Measurements from ENCODE around the gene SEMA6C. TPM values are rescaled to one million over a fixed set of nuclear protein-coding genes. Genes with fewer than 3 reads are reported as not detected.

SEMA6C gene
- total and polyA plus RNA-seq, 2 of the 13 experiments (the other 11 are each of a cell fraction or from before 2014, with no cell fraction given), result 1.4 to 2.9 TPM

DNA sequence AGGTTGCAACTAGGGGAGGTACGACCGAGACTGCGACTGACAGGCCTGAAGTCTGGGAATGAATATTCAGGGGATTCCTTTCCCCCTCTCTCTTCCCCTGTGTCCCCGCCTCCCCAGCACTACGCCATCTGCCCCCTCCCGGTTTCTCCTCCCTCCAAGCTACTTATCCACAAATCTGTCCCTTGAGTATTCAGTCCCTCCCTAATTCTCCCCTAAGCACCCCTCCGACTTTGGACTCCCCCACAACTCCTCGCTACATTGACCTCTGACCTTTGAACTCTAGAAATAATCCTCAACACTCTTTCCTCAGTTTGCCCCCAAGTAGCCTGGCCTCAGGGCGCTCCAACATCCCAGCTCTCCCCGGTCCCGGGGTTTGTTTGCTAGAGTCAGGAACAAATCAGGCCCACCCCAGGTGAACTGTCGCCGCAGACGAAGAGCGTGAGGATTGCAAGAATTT, 18.9 kb upstream of the SEMA6C start (continued):
- TF ChIP-seq, protein P1, sequence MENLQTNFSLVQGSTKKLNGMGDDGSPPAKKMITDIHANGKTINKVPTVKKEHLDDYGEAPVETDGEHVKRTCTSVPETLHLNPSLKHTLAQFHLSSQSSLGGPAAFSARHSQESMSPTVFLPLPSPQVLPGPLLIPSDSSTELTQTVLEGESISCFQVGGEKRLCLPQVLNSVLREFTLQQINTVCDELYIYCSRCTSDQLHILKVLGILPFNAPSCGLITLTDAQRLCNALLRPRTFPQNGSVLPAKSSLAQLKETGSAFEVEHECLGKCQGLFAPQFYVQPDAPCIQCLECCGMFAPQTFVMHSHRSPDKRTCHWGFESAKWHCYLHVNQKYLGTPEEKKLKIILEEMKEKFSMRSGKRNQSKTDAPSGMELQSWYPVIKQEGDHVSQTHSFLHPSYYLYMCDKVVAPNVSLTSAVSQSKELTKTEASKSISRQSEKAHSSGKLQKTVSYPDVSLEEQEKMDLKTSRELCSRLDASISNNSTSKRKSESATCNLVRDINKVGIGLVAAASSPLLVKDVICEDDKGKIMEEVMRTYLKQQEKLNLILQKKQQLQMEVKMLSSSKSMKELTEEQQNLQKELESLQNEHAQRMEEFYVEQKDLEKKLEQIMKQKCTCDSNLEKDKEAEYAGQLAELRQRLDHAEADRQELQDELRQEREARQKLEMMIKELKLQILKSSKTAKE (CRISPR knock-in tag; IDR thresholded peaks at IDR 0.05; ENCODE audit: borderline replicate concordance), result no peak
- no peak for TF ChIP-seq FOSL1 (CRISPR knock-in tag; IDR thresholded peaks at IDR 0.05; ENCODE audit: borderline replicate concordance)
- no peak for TF ChIP-seq ZNF431 (CRISPR knock-in tag; IDR thresholded peaks at IDR 0.05; ENCODE audit: borderline replicate concordance, low read depth)
- TF ChIP-seq BHLHE40 (IDR thresholded peaks at IDR 0.05; ENCODE audit: low read length), result no peak
- no peak; the same call in none of the 2 replicates for TF ChIP-seq ZNF839 (CRISPR knock-in tag; IDR thresholded peaks at IDR 0.05; ENCODE audit: borderline replicate concordance)
- TF ChIP-seq, protein P2, sequence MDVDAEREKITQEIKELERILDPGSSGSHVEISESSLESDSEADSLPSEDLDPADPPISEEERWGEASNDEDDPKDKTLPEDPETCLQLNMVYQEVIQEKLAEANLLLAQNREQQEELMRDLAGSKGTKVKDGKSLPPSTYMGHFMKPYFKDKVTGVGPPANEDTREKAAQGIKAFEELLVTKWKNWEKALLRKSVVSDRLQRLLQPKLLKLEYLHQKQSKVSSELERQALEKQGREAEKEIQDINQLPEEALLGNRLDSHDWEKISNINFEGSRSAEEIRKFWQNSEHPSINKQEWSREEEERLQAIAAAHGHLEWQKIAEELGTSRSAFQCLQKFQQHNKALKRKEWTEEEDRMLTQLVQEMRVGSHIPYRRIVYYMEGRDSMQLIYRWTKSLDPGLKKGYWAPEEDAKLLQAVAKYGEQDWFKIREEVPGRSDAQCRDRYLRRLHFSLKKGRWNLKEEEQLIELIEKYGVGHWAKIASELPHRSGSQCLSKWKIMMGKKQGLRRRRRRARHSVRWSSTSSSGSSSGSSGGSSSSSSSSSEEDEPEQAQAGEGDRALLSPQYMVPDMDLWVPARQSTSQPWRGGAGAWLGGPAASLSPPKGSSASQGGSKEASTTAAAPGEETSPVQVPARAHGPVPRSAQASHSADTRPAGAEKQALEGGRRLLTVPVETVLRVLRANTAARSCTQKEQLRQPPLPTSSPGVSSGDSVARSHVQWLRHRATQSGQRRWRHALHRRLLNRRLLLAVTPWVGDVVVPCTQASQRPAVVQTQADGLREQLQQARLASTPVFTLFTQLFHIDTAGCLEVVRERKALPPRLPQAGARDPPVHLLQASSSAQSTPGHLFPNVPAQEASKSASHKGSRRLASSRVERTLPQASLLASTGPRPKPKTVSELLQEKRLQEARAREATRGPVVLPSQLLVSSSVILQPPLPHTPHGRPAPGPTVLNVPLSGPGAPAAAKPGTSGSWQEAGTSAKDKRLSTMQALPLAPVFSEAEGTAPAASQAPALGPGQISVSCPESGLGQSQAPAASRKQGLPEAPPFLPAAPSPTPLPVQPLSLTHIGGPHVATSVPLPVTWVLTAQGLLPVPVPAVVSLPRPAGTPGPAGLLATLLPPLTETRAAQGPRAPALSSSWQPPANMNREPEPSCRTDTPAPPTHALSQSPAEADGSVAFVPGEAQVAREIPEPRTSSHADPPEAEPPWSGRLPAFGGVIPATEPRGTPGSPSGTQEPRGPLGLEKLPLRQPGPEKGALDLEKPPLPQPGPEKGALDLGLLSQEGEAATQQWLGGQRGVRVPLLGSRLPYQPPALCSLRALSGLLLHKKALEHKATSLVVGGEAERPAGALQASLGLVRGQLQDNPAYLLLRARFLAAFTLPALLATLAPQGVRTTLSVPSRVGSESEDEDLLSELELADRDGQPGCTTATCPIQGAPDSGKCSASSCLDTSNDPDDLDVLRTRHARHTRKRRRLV (CRISPR knock-in tag; IDR thresholded peaks at IDR 0.05), result no peak
- TF ChIP-seq ZNF75D (CRISPR knock-in tag; IDR thresholded peaks at IDR 0.05; ENCODE audit: borderline replicate concordance), result no peak
- TF ChIP-seq, protein P3, sequence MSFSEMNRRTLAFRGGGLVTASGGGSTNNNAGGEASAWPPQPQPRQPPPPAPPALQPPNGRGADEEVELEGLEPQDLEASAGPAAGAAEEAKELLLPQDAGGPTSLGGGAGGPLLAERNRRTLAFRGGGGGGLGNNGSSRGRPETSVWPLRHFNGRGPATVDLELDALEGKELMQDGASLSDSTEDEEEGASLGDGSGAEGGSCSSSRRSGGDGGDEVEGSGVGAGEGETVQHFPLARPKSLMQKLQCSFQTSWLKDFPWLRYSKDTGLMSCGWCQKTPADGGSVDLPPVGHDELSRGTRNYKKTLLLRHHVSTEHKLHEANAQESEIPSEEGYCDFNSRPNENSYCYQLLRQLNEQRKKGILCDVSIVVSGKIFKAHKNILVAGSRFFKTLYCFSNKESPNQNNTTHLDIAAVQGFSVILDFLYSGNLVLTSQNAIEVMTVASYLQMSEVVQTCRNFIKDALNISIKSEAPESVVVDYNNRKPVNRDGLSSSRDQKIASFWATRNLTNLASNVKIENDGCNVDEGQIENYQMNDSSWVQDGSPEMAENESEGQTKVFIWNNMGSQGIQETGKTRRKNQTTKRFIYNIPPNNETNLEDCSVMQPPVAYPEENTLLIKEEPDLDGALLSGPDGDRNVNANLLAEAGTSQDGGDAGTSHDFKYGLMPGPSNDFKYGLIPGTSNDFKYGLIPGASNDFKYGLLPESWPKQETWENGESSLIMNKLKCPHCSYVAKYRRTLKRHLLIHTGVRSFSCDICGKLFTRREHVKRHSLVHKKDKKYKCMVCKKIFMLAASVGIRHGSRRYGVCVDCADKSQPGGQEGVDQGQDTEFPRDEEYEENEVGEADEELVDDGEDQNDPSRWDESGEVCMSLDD (CRISPR knock-in tag; IDR thresholded peaks at IDR 0.05; ENCODE audit: borderline replicate concordance), result no peak
- 0 out of 2 replicates have a peak, but pooled peaks have one; percentile 1 for TF ChIP-seq ZNF430 (CRISPR knock-in tag; IDR thresholded peaks at IDR 0.05)
- no peak for TF ChIP-seq ESRRA (CRISPR knock-in tag; IDR thresholded peaks at IDR 0.05; ENCODE audit: low read depth)
- TF ChIP-seq, protein P4, sequence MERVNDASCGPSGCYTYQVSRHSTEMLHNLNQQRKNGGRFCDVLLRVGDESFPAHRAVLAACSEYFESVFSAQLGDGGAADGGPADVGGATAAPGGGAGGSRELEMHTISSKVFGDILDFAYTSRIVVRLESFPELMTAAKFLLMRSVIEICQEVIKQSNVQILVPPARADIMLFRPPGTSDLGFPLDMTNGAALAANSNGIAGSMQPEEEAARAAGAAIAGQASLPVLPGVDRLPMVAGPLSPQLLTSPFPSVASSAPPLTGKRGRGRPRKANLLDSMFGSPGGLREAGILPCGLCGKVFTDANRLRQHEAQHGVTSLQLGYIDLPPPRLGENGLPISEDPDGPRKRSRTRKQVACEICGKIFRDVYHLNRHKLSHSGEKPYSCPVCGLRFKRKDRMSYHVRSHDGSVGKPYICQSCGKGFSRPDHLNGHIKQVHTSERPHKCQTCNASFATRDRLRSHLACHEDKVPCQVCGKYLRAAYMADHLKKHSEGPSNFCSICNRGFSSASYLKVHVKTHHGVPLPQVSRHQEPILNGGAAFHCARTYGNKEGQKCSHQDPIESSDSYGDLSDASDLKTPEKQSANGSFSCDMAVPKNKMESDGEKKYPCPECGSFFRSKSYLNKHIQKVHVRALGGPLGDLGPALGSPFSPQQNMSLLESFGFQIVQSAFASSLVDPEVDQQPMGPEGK (CRISPR knock-in tag; IDR thresholded peaks at IDR 0.05), result 0 out of 2 replicates have a peak, but pooled peaks have one; percentile 29
- no peak for TF ChIP-seq TEAD2 (CRISPR knock-in tag; IDR thresholded peaks at IDR 0.05)
- no peak for TF ChIP-seq NFKB2 (CRISPR knock-in tag; IDR thresholded peaks at IDR 0.05; ENCODE audit: borderline replicate concordance)
